ENCODE measurements around the gene FKBP15. TPM values are rescaled to one million over a fixed set of nuclear protein-coding genes. Genes with fewer than 3 reads are reported as not detected.
"Not testable (repeated sequence)": the region's sequence is repeated elsewhere in the genome, so short reads cannot be mapped to it uniquely, and the experiment has no call there.

Gene FKBP15
- polyA plus RNA-seq, 1 of the 3 experiments (the other 2 are of a cell fraction), result 13.9 TPM

DNA sequence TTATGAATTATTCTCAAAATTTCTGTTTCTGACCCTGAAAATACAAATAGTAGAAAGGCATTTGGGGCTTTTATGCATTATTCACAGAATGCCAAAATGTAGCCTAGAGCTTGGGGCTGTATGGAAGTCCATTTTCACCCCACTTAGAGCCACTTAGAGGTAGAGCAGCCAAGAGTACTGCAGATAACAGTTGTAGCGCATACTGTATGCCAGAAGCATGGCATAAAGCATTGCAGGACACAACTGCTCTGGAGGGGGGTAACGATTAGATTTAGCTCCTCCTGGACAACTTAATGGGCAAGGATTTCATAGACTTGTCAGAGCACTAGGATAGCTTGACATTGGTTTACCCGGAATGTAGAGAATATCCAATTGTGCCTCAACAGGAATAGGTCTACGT, 15.9 kb upstream of the FKBP15 start:
- POLR2A ChIA-PET, result interaction anchor here (1.1 kb wide), 1 partner anchor 38 kb away, joined by 3 read pairs; the partner anchor contains the start of gene CDC26
- 83% methylated on average over 4 of the region's 4 CpGs for WGBS (ENCODE audit: low lambda C conversion rate)
- Histone ChIP-seq H3K4me3 (ENCODE audit: low read depth in 2 of 2, low read length in 1 of 2) (no peak overlapping the region), H3F3A (replicated peaks; ENCODE audit: insufficient read depth) (no peaks in the 10 kb centered on the region), H4K20me1 (ENCODE audit: insufficient read depth) (no peaks in the 10 kb centered on the region), H3K4me2 (no peak overlapping the region), H3K27me3 (ENCODE audit: insufficient read depth) (no peaks in the 10 kb centered on the region), H3K9me2 (no peaks in the 10 kb centered on the region), H3K9ac (no peak overlapping the region), H3K9me3 (no peaks in the 10 kb centered on the region), H3K79me2 (ENCODE audit: insufficient read depth) (peaks cover 2% of the 10 kb centered on the region; the same call in 1 of the 2 replicates), H2AFZ (ENCODE audit: low read depth) (no peak overlapping the region), H3K27ac (ENCODE audit: low read depth in 2 of 2, low read length in 1 of 2) (peak overlapping the region in 1 of 2 experiments; percentile 71; a peak in 1 of 4 replicates), H3K4me1 (ENCODE audit: control insufficient read depth in 1 of 2, insufficient read depth in 2 of 2, low read depth in 1 of 2, low read length in 1 of 2) (peaks cover 0 to 6% of the 10 kb centered on the region in 2 experiments; a peak in 3 of 4 replicates), H3K36me3 (replicated peaks in 1 of 2; ENCODE audit: control insufficient read depth in 1 of 2, insufficient read depth in 2 of 2, low read length in 1 of 2) (no peaks in the 10 kb centered on the region)
- DNase-seq, result peak; percentile 65
- CTCF ChIA-PET, result interaction anchor here (0.7 to 1.3 kb wide), 2 partner anchors 16 to 37 kb away, joined by 3 to 4 read pairs; partner anchors contain the start of genes FKBP15 and SLC31A1
- TF ChIP-seq RAD21 (IDR thresholded peaks at IDR 0.05; ENCODE audit: low read length), result no peak
- peak; percentile 52; the same call in 1 of the 2 replicates for TF ChIP-seq MXI1 (IDR thresholded peaks at IDR 0.05; ENCODE audit: low read depth, low read length)
- peak; percentile 35 for TF ChIP-seq GATA2 (CRISPR knock-in tag; IDR thresholded peaks at IDR 0.05)
- no peak for TF ChIP-seq PBX3 (IDR thresholded peaks at IDR 0.05)
- TF ChIP-seq FOXJ3 (CRISPR knock-in tag; IDR thresholded peaks at IDR 0.05), result no peak
- TF ChIP-seq NFIC (IDR thresholded peaks at IDR 0.05; ENCODE audit: borderline replicate concordance), result no peak
- TF ChIP-seq CHD2 (IDR thresholded peaks at IDR 0.05; ENCODE audit: low read length, partially characterized antibody), result no peak

DNA sequence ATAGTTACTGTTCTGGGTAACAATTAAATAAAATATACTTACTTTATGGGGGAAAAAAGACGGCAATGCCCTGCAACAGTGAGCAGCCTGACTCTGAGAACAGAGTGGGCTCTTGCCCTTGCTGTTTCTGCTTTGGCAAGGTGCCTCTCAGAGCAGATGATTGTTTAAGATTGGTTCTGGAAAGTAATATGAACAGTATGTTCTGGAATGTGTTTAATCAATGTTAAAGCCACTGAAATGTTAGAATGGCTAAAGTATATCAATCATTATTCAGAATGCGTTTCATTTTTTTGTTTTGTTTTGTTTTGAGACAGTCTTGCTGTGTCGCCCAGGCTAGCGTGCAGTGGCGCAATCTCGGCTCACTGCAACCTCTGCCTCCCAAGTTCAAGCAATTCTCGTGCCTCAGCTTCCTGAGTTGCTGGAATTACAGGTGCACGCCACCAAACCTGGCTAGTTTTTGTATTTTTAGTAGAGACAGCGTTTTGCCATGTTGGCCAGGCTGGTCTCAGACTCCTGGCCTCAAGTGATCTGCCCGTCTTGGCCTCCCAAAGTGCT, 14.7 kb upstream of the FKBP15 start:
- WGBS (ENCODE audit: low lambda C conversion rate), result 87% methylated on average over 10 of the region's 10 CpGs
- CTCF ChIA-PET, result interaction anchor here (1.0 kb wide), 1 partner anchor 11 kb away, joined by 3 read pairs; no protein-coding TSS in a partner anchor
- H3K9me3 ChIP-seq; H2AFZ ChIP-seq (ENCODE audit: low read depth); H3K27me3 ChIP-seq (ENCODE audit: insufficient read depth); H3K4me1 ChIP-seq (ENCODE audit: control insufficient read depth in 1 of 2, insufficient read depth in 2 of 2, low read depth in 1 of 2, low read length in 1 of 2); H3K4me3 ChIP-seq (ENCODE audit: low read depth in 2 of 2, low read length in 1 of 2); H3F3A ChIP-seq (replicated peaks; ENCODE audit: insufficient read depth); DNase-seq; H3K4me2 ChIP-seq; H4K20me1 ChIP-seq (ENCODE audit: insufficient read depth); H3K27ac ChIP-seq (ENCODE audit: low read depth in 2 of 2, low read length in 1 of 2); H3K9ac ChIP-seq; H3K9me2 ChIP-seq; H3K36me3 ChIP-seq (replicated peaks in 1 of 2; ENCODE audit: control insufficient read depth in 1 of 2, insufficient read depth in 2 of 2, low read length in 1 of 2); POLR2A ChIA-PET: not testable (repeated sequence)
- H3K79me2 ChIP-seq (ENCODE audit: insufficient read depth), result peaks cover 10% of the 10 kb centered on the region; the same call in 1 of the 2 replicates

- DNase-seq, result no peak
- no peaks in the 10 kb centered on the region for H3K27me3 ChIP-seq (ENCODE audit: insufficient read depth)
- H3K9ac ChIP-seq, result no peak overlapping the region
- no peaks in the 10 kb centered on the region for H3K9me3 ChIP-seq
- WGBS (ENCODE audit: low lambda C conversion rate), result 94% methylated on average over 2 of the region's 2 CpGs
- CTCF ChIA-PET, result interaction anchor here (1.8 kb wide), 1 partner anchor 9 kb away, joined by 5 read pairs; no protein-coding TSS in a partner anchor
- H3K4me3 ChIP-seq (ENCODE audit: low read depth in 2 of 2, low read length in 1 of 2), result no peak overlapping the region
- no peaks in the 10 kb centered on the region for H4K20me1 ChIP-seq (ENCODE audit: insufficient read depth)
- H2AFZ ChIP-seq (ENCODE audit: low read depth), result no peak overlapping the region
- no peaks in the 10 kb centered on the region for H3K36me3 ChIP-seq (replicated peaks in 1 of 2; ENCODE audit: control insufficient read depth in 1 of 2, insufficient read depth in 2 of 2, low read length in 1 of 2)
- no peaks in the 10 kb centered on the region for H3K9me2 ChIP-seq
- no peak overlapping the region for H3K4me2 ChIP-seq
- no peaks in the 10 kb centered on the region for H3F3A ChIP-seq (replicated peaks; ENCODE audit: insufficient read depth)
- H3K79me2 ChIP-seq (ENCODE audit: insufficient read depth), result peaks cover 17% of the 10 kb centered on the region
- H3K4me1 ChIP-seq (ENCODE audit: control insufficient read depth in 1 of 2, insufficient read depth in 2 of 2, low read depth in 1 of 2, low read length in 1 of 2), result no peaks in the 10 kb centered on the region; a peak in 2 of 4 replicates
- POLR2A ChIA-PET, result no interaction called here
- H3K27ac ChIP-seq (ENCODE audit: low read depth in 2 of 2, low read length in 1 of 2), result no peak overlapping the region
- TF ChIP-seq EZH2phosphoT487 (IDR thresholded peaks at IDR 0.05; ENCODE audit: borderline replicate concordance, low read depth), result no peak
- no peak for TF ChIP-seq CTCF (IDR thresholded peaks at IDR 0.05)
- no peak for TF ChIP-seq USF2 (IDR thresholded peaks at IDR 0.05; ENCODE audit: borderline replicate concordance, low read depth, low read length)
- TF ChIP-seq EP300 (IDR thresholded peaks at IDR 0.05; ENCODE audit: borderline replicate concordance in 1 of 2, low read depth in 1 of 2, low read length in 1 of 2), result no peak
- TF ChIP-seq SIN3A (IDR thresholded peaks at IDR 0.05; ENCODE audit: borderline replicate concordance, low read depth, low read length), result no peak
- no peak for TF ChIP-seq NFIC (IDR thresholded peaks at IDR 0.05; ENCODE audit: borderline replicate concordance)
- TF ChIP-seq TEAD4 (IDR thresholded peaks at IDR 0.05; ENCODE audit: borderline replicate concordance, insufficient read depth), result no peak
- no peak for TF ChIP-seq MEF2A (IDR thresholded peaks at IDR 0.05; ENCODE audit: borderline replicate concordance, low read depth)
These were observed 10.6 kb upstream of the FKBP15 start for GRCh38 chr9:113231701-113232100.

All from SK-N-SH (cell line).